HepG2 (cell line): ENCODE measurements around the gene TSEN54. TPM values are rescaled to one million over a fixed set of nuclear protein-coding genes. Genes with fewer than 3 reads are reported as not detected.
A peak's percentile ranks its signal among the peaks of the same experiment; 100 is the strongest.

Experiments
- CTCF ChIP-seq: sonication (generic); formaldehyde crosslinking; IDR thresholded peaks from 2 replicates; pipeline ENCODE4 v1.5.0; 2020; ENCODE audit warnings: mild to moderate bottlenecking, missing genetic modification reagents, moderate library complexity
- FOXK1 ChIP-seq: sonication (generic); formaldehyde crosslinking; IDR thresholded peaks from 2 replicates; pipeline ENCODE4 v1.4.0; 2020; ENCODE audit warnings: low read depth, missing genetic modification reagents, borderline replicate concordance
- IRF2 ChIP-seq: IDR thresholded peaks from 2 replicates; pipeline ENCODE4 v1.6.1; 2018; ENCODE audit warnings: missing genetic modification reagents, missing compliant biosample characterization
- PAF1 ChIP-seq: IDR thresholded peaks from 2 replicates; pipeline ENCODE4 v1.6.1; 2016; ENCODE audit warnings: missing genetic modification reagents, missing compliant biosample characterization
- PHB2 ChIP-seq: fragments of 450-650 bp; IDR thresholded peaks from 2 replicates; pipeline ENCODE4 v1.6.1; 2018; ENCODE audit not compliant: partially characterized antibody
- PHF21A ChIP-seq: sonication (generic); formaldehyde crosslinking; IDR thresholded peaks from 2 replicates; pipeline ENCODE4 v1.5.0; 2020; ENCODE audit warnings: mild to moderate bottlenecking, missing genetic modification reagents
- SMAD1 ChIP-seq: sonication (generic); formaldehyde crosslinking; IDR thresholded peaks from 2 replicates; pipeline ENCODE4 v1.4.0; 2020; ENCODE audit warnings: missing genetic modification reagents, low read depth, mild to moderate bottlenecking, borderline replicate concordance
- SNAPC5 ChIP-seq: sonication (generic); formaldehyde crosslinking; IDR thresholded peaks from 2 replicates; pipeline ENCODE4 v1.8.1; 2023; ENCODE audit warnings: mild to moderate bottlenecking, missing genetic modification reagents, borderline replicate concordance
- TCF7L2 ChIP-seq: IDR thresholded peaks from 2 replicates; pipeline ENCODE4 v1.6.1; 2011; ENCODE audit warnings: mild to moderate bottlenecking, low read depth, low read length, moderate library complexity
- TGIF2 ChIP-seq: IDR thresholded peaks from 2 replicates; pipeline ENCODE4 v1.6.1; 2016; ENCODE audit warnings: control low read depth, missing compliant biosample characterization
- ZBTB7B ChIP-seq: sonication (generic); formaldehyde crosslinking; IDR thresholded peaks from 2 replicates; pipeline ENCODE4 v1.4.0; 2020; ENCODE audit warnings: missing genetic modification reagents
- ZNF180 ChIP-seq: sonication (generic); formaldehyde crosslinking; IDR thresholded peaks from 2 replicates; pipeline ENCODE4 v1.4.0; 2020; ENCODE audit warnings: low read depth, missing genetic modification reagents, borderline replicate concordance
- polyA plus RNA-seq, 8 experiments: library from polyadenylated mRNA; depleted of rRNA in 3 of 8; stranded (reverse) in 7 of 8; unstranded in 1 of 8; fragments of >200 nt; fragmentation: Illumina TruSeq in 4 of 8; extraction: Trizol in 4 of 8; gene quantifications; 2 replicates each; pipeline versions ENCODE4 v1.2.1 to v1.2.3, GENCODE V29; 2011 to 2016; ENCODE audit warnings: low read depth in 4 of 8, missing spikeins in 1 of 8, mixed read lengths in 1 of 8; ENCODE audit not compliant: insufficient read depth in 1 of 8
- total RNA-seq, 5 experiments: library from RNA; depleted of rRNA; stranded (reverse); fragments of >200 nt; fragmentation: Illumina TruSeq; extraction: Trizol; gene quantifications; 2 replicates each; pipeline ENCODE4 v1.2.3, GENCODE V29; 2016; ENCODE audit warnings: low read depth in 1 of 5
- TF ChIP-seq, protein P1 (sequence below), 2 experiments: sonication (generic) in 1 of 2; formaldehyde crosslinking in 1 of 2; IDR thresholded peaks; 2 replicates each; pipeline versions ENCODE4 v1.6.1 to v1.9.0; 2014 to 2022; ENCODE audit warnings: antibody characterized with exemption in 1 of 2, borderline replicate concordance in 1 of 2, inconsistent platforms in 1 of 2, low read depth in 1 of 2, missing genetic modification reagents in 1 of 2
- TF ChIP-seq, protein P2 (sequence below), 2 experiments: sonication (generic) in 1 of 2; formaldehyde crosslinking in 1 of 2; IDR thresholded peaks; 2 replicates each; pipeline versions ENCODE4 v1.4.0 to v1.6.1; 2016 to 2020; ENCODE audit warnings: borderline replicate concordance in 1 of 2, low read depth in 1 of 2, mild to moderate bottlenecking in 1 of 2, missing genetic modification reagents in 1 of 2
- TF ChIP-seq, protein P3 (sequence below): sonication (generic); formaldehyde crosslinking; IDR thresholded peaks from 2 replicates; pipeline ENCODE4 v1.8.1; 2023; ENCODE audit warnings: mild to moderate bottlenecking, missing genetic modification reagents

Gene TSEN54
- total and polyA plus RNA-seq, 2 of the 13 experiments (the other 11 are each of a cell fraction or from before 2014, with no cell fraction given): 62.9 to 63.3 TPM

- TF ChIP-seq SMAD1 (CRISPR knock-in tag) (no peak), CTCF (CRISPR knock-in tag) (0 out of 2 replicates have a peak, but pooled peaks have one; percentile 18), PAF1 (CRISPR knock-in tag) (no peak), TGIF2 (no peak), SNAPC5 (CRISPR knock-in tag) (no peak), IRF2 (CRISPR knock-in tag) (peak; percentile 18; the same call in 1 of the 2 replicates), ZNF180 (CRISPR knock-in tag) (no peak), PHB2 (no peak), ZBTB7B (CRISPR knock-in tag) (0 out of 2 replicates have a peak, but pooled peaks have one; percentile 27), PHF21A (CRISPR knock-in tag) (peak; percentile 56; the same call in 1 of the 2 replicates), FOXK1 (CRISPR knock-in tag) (peak; percentile 66; the same call in 1 of the 2 replicates), TCF7L2 (no peak)
- TF ChIP-seq, protein P1, sequence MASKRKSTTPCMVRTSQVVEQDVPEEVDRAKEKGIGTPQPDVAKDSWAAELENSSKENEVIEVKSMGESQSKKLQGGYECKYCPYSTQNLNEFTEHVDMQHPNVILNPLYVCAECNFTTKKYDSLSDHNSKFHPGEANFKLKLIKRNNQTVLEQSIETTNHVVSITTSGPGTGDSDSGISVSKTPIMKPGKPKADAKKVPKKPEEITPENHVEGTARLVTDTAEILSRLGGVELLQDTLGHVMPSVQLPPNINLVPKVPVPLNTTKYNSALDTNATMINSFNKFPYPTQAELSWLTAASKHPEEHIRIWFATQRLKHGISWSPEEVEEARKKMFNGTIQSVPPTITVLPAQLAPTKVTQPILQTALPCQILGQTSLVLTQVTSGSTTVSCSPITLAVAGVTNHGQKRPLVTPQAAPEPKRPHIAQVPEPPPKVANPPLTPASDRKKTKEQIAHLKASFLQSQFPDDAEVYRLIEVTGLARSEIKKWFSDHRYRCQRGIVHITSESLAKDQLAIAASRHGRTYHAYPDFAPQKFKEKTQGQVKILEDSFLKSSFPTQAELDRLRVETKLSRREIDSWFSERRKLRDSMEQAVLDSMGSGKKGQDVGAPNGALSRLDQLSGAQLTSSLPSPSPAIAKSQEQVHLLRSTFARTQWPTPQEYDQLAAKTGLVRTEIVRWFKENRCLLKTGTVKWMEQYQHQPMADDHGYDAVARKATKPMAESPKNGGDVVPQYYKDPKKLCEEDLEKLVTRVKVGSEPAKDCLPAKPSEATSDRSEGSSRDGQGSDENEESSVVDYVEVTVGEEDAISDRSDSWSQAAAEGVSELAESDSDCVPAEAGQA (IDR thresholded peaks at IDR 0.05; ENCODE audit: low read depth): no peak
- TF ChIP-seq, protein P1 (CRISPR knock-in tag; IDR thresholded peaks at IDR 0.05; ENCODE audit: borderline replicate concordance): no peak
- TF ChIP-seq, protein P2, sequence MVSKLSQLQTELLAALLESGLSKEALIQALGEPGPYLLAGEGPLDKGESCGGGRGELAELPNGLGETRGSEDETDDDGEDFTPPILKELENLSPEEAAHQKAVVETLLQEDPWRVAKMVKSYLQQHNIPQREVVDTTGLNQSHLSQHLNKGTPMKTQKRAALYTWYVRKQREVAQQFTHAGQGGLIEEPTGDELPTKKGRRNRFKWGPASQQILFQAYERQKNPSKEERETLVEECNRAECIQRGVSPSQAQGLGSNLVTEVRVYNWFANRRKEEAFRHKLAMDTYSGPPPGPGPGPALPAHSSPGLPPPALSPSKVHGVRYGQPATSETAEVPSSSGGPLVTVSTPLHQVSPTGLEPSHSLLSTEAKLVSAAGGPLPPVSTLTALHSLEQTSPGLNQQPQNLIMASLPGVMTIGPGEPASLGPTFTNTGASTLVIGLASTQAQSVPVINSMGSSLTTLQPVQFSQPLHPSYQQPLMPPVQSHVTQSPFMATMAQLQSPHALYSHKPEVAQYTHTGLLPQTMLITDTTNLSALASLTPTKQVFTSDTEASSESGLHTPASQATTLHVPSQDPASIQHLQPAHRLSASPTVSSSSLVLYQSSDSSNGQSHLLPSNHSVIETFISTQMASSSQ (IDR thresholded peaks at IDR 0.05; ENCODE audit: low read depth): no peak
- TF ChIP-seq, protein P2 (CRISPR knock-in tag; IDR thresholded peaks at IDR 0.05; ENCODE audit: borderline replicate concordance): peak; percentile 57; the same call in 1 of the 2 replicates
- TF ChIP-seq, protein P3, sequence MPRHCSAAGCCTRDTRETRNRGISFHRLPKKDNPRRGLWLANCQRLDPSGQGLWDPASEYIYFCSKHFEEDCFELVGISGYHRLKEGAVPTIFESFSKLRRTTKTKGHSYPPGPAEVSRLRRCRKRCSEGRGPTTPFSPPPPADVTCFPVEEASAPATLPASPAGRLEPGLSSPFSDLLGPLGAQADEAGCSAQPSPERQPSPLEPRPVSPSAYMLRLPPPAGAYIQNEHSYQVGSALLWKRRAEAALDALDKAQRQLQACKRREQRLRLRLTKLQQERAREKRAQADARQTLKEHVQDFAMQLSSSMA (CRISPR knock-in tag): no peak
Observed at GRCh38 chr17:75555679-75556153, 39.4 kb downstream of the TSEN54 start (continued).
